Measurements from ENCODE around the gene CIAO1. TPM values are rescaled to one million over a fixed set of nuclear protein-coding genes. Genes with fewer than 3 reads are reported as not detected.

CIAO1 gene
- total and polyA plus RNA-seq, 2 of the 8 experiments (the other 6 are each of a cell fraction or from before 2014, with no cell fraction given): 63.7 to 99.2 TPM

- Histone ChIP-seq H3K27me3 (replicated peaks in 1 of 4; ENCODE audit: control insufficient read depth in 3 of 4, extremely low read depth in 1 of 4, insufficient read depth in 3 of 4, low read length in 3 of 4) (no peaks in the 10 kb centered on the region), H4K20me1 (replicated peaks in 1 of 2; ENCODE audit: control insufficient read depth in 1 of 2, insufficient read depth in 2 of 2, low read length in 2 of 2) (no peaks in the 10 kb centered on the region), H4K91ac (replicated peaks; ENCODE audit: insufficient read length, low read length) (no peak overlapping the region), H2BK5ac (ENCODE audit: low read depth, low read length) (no peak overlapping the region), H3K23me2 (ENCODE audit: low read depth, low read length) (no peaks in the 10 kb centered on the region), H2BK12ac (ENCODE audit: low read depth, low read length) (no peak overlapping the region), H3K18ac (ENCODE audit: extremely low read depth, low read length) (no peak overlapping the region), H3K4me2 (ENCODE audit: insufficient read depth in 1 of 2, low read depth in 2 of 2, low read length in 2 of 2) (no peak overlapping the region), H3K56ac (replicated peaks; ENCODE audit: insufficient read length, low read depth, low read length) (no peak overlapping the region), H3K27ac (ENCODE audit: low read depth, low read length) (no peak overlapping the region), H3K9ac (replicated peaks in 1 of 4; ENCODE audit: extremely low read depth in 1 of 4, low read depth in 3 of 4, low read length in 3 of 4) (peak overlapping the region in 1 of 4 experiments; percentile 28; a peak in 2 of 7 replicates), H2BK15ac (ENCODE audit: low read length) (no peak overlapping the region), H3K79me1 (ENCODE audit: low read depth, low read length) (no peaks in the 10 kb centered on the region), H2AK5ac (ENCODE audit: low read depth, low read length) (no peak overlapping the region), H2AFZ (ENCODE audit: low read length) (no peak overlapping the region), H3K23ac (ENCODE audit: insufficient read length) (no peak overlapping the region), H2BK20ac (ENCODE audit: low read length) (no peak overlapping the region), H4K5ac (ENCODE audit: insufficient read length, low read depth, low read length) (no peak overlapping the region), H3K9me3 (ENCODE audit: insufficient read depth in 2 of 2, low read depth in 1 of 2, low read length in 1 of 2) (no peaks in the 10 kb centered on the region), H3K4me1 (replicated peaks in 1 of 4; ENCODE audit: control insufficient read depth in 3 of 4, insufficient read depth in 4 of 4, low read length in 3 of 4) (peaks cover 0 to 3% (median 0%) of the 10 kb centered on the region in 4 experiments; a peak in 1 of 7 replicates), H4K8ac (ENCODE audit: extremely low read depth, insufficient read depth, low read length) (no peak overlapping the region), H3K14ac (ENCODE audit: insufficient read length) (no peak overlapping the region), H3K79me2 (ENCODE audit: control insufficient read depth in 1 of 2, insufficient read depth in 2 of 2, low read length in 2 of 2) (no peaks in the 10 kb centered on the region), H2BK120ac (replicated peaks; ENCODE audit: low read depth, low read length) (no peak overlapping the region), H3K4ac (replicated peaks; ENCODE audit: insufficient read length, low read depth, low read length) (no peak overlapping the region), H3K36me3 (ENCODE audit: control insufficient read depth in 2 of 4, insufficient read depth in 4 of 4, low read length in 3 of 4) (no peaks in the 10 kb centered on the region), H3K4me3 (ENCODE audit: extremely low read depth in 1 of 4, insufficient read depth in 2 of 4, low read depth in 3 of 4, low read length in 4 of 4) (no peak overlapping the region)
- POLR2A ChIA-PET (ENCODE audit: partially characterized antibody): interaction anchor here (0.8 to 1.6 kb wide), 5 partner anchors 9 to 32 kb away, joined by 3 to 6 read pairs (median 3); no protein-coding TSS in a partner anchor
- FAIRE-seq (no peak), DNase-seq (ENCODE audit: low read depth in 1 of 2, low spot score in 2 of 2) (no peak)
- CTCF ChIA-PET (ENCODE audit: partially characterized antibody): interaction anchor here (0.7 to 4.7 kb wide), 11 partner anchors 11 to 102 kb away, joined by 3 to 43 read pairs (median 5); partner anchors contain the start of gene ASTL
- 83% methylated on average over 9 of the region's 9 CpGs; no CpG with 5 or more reads in 1 of the 2 experiments for WGBS, 2 experiments (ENCODE audit: extremely low coverage in 1 of 2, insufficient coverage in 1 of 2, insufficient read length in 1 of 2, insufficient replicate concordance in 2 of 2, low coverage in 1 of 2, low lambda C conversion rate in 2 of 2, missing lambda C conversion rate in 1 of 2)
- no peak for TF ChIP-seq GTF2F1 (IDR thresholded peaks at IDR 0.05; ENCODE audit: borderline replicate concordance, low read depth, low read length)
- TF ChIP-seq ATF3 (IDR thresholded peaks at IDR 0.05; ENCODE audit: insufficient read depth, low read depth, low read length): no peak
Observed at GRCh38 chr2:96239745-96240264, 26.2 kb upstream of the CIAO1 start.

All from H1 (cell line).